BJ (cell line): Measurements from ENCODE around the gene RTN4R. TPM values are rescaled to one million over a fixed set of nuclear protein-coding genes. Genes with fewer than 3 reads are reported as not detected.

Source experiments
- CTCF ChIA-PET: fragments of 350-600 bp; formaldehyde crosslinking; extraction: SDS; loops from one replicate; lab custom pipeline; 2021; ENCODE audit warnings: antibody characterized with exemption, inconsistent platforms; lab: Yijun Ruan, JAX
- POLR2A ChIA-PET: fragments of 300-600 bp; sonication (Branson Sonifier 250); formaldehyde crosslinking; extraction: SDS; loops from one replicate; lab custom pipeline; 2021; ENCODE audit warnings: antibody characterized with exemption; lab: Charles Lee
- DNase-seq: peaks from one replicate; pipeline ENCODE4 v3.0.0-alpha.2; 2011; ENCODE audit warnings: low read depth
- H3K27me3 ChIP-seq: 2 replicates; pipeline ENCODE4 v1.6.0; 2011; ENCODE audit warnings: low read length; ENCODE audit not compliant: control insufficient read depth, insufficient read depth
- H3K36me3 ChIP-seq: 2 replicates; pipeline ENCODE4 v1.5.1; 2011; ENCODE audit warnings: low read length; ENCODE audit not compliant: control insufficient read depth, insufficient read depth
- H3K4me3 ChIP-seq: 2 replicates; pipeline ENCODE4 v1.5.1; 2011; ENCODE audit warnings: low read depth, mild to moderate bottlenecking, control low read depth, low read length
- CTCF ChIP-seq: IDR thresholded peaks from 2 replicates; pipeline ENCODE4 v1.5.1; 2011; ENCODE audit warnings: low read depth, mild to moderate bottlenecking, control low read depth, inconsistent platforms, low read length, moderate library complexity; ENCODE audit not compliant: insufficient read depth
- polyA plus RNA-seq: library from polyadenylated mRNA; depleted of rRNA; stranded (reverse); fragments of >200 nt; gene quantifications from 2 replicates; pipeline ENCODE4 v1.2.3, GENCODE V29; 2011

The RTN4R gene
- polyA plus RNA-seq, 1 experiment, result 0.77 TPM

GRCh38 chr22:20219667-20220628 is 48.2 kb downstream of the RTN4R start:
- no peak for DNase-seq
- no peak for TF ChIP-seq CTCF
- ChIA-PET POLR2A (no interaction called here), CTCF (interaction anchor here (1.2 kb wide), 1 partner anchor 9 kb away, joined by 5 read pairs; no protein-coding TSS in a partner anchor)
- H3K4me3 ChIP-seq, result no peak overlapping the region
- H3K36me3 ChIP-seq, result no peaks in the 10 kb centered on the region
- no peaks in the 10 kb centered on the region; the same call in 1 of the 2 replicates for H3K27me3 ChIP-seq

DNA sequence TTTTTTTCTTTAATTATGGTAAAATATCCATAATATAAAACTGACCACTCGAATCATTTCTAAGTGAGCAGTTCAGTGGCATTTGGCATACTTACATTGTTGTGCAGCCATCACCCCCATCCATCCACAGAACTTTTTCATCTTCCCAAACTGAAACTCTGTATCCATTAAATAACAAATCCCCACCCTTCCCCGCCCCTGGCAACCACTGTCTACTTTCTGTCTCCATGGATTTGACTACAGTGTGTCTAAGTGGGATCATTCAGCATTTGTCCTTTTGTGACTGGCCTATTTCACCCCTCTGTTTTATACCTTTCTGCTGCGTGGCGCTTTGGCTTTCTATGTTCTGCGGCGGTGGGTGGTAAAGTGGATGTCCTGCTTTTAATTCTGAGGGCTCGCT is 49.1 kb downstream of the RTN4R start:
- ChIA-PET CTCF (no interaction called here), POLR2A (no interaction called here)
- H3K27me3 ChIP-seq, result no peaks in the 10 kb centered on the region; the same call in 1 of the 2 replicates
- no peaks in the 10 kb centered on the region for H3K36me3 ChIP-seq
- TF ChIP-seq CTCF, result no peak
- H3K4me3 ChIP-seq, result no peak overlapping the region
- DNase-seq, result no peak

DNA sequence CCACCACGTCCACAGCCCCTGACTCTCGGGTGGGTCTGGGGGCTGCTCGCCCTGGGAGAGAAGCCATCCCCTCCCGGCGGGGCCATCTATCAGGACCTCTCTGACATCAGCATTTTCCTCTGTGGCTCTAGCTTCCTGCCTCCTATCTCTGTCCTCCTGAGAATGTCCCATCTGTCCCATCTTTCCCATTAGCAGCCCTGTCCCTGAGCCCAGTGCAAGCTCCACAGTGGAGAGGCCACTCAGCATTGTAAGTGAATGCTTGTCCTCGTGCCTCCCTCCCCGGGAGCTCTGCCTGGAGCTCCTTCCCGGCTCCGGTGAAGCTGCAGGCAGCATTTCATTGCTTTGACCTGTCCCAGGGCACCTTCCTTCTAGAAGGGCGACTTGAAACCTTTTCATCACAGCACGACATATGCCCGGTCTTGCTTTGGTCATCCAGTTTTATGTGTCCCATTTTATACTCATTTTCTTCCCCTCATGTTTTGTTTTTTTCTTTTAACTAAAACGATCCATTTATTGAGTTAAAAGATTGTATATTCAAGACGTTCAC is 49.7 kb downstream of the RTN4R start:
- no peak for DNase-seq
- POLR2A ChIA-PET, result no interaction called here
- H3K27me3 ChIP-seq, result no peaks in the 10 kb centered on the region; the same call in 1 of the 2 replicates
- no peaks in the 10 kb centered on the region for H3K36me3 ChIP-seq
- no peak overlapping the region for H3K4me3 ChIP-seq
- TF ChIP-seq CTCF, result no peak
- CTCF ChIA-PET, result no interaction called here

- H3K4me3 ChIP-seq, result no peak overlapping the region
- POLR2A ChIA-PET, result no interaction called here
- H3K36me3 ChIP-seq, result no peaks in the 10 kb centered on the region
- CTCF ChIA-PET, result no interaction called here
- no peak for DNase-seq
- no peak for TF ChIP-seq CTCF
- no peaks in the 10 kb centered on the region; the same call in 1 of the 2 replicates for H3K27me3 ChIP-seq
These were observed 50.6 kb downstream of the RTN4R start for GRCh38 chr22:20217563-20217962.

- Histone ChIP-seq H3K4me3 (no peak overlapping the region), H3K27me3 (no peaks in the 10 kb centered on the region; the same call in 1 of the 2 replicates), H3K36me3 (no peaks in the 10 kb centered on the region)
- CTCF ChIA-PET, result no interaction called here
- POLR2A ChIA-PET, result no interaction called here
- DNase-seq, result no peak
- TF ChIP-seq CTCF, result no peak
These were observed 51.1 kb downstream of the RTN4R start for GRCh38 chr22:20216863-20217499.
